Measurements from ENCODE around the gene PTPRU. TPM values are rescaled to one million over a fixed set of nuclear protein-coding genes. Genes with fewer than 3 reads are reported as not detected.

The PTPRU gene
- total RNA-seq, 1 donor from 2014 or later: 32.7 TPM

DNA sequence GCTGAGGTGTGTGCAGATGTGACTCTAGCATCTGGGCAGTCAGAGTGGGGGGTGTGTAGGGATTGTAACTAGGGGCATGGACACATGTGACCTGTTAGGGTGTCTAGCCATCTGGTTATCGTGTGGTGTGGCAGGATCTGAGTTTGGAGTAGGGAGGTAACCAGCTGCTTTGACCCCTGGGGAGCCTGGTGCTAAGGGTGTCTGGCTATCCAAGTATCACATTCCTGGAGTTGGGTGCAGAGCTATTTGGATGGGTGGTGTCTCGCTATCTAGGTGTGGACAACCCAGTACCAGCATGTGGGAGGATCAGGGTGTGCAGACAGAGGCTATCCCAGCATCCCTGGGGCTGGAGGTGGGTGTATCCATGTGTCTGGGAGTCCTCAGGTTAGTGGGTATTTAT lies 4.7 kb downstream of the PTPRU start:
- H3K36me3 ChIP-seq: no peaks in the 10 kb centered on the region
- H3K27ac ChIP-seq: no peak overlapping the region
- TF ChIP-seq, protein P1, sequence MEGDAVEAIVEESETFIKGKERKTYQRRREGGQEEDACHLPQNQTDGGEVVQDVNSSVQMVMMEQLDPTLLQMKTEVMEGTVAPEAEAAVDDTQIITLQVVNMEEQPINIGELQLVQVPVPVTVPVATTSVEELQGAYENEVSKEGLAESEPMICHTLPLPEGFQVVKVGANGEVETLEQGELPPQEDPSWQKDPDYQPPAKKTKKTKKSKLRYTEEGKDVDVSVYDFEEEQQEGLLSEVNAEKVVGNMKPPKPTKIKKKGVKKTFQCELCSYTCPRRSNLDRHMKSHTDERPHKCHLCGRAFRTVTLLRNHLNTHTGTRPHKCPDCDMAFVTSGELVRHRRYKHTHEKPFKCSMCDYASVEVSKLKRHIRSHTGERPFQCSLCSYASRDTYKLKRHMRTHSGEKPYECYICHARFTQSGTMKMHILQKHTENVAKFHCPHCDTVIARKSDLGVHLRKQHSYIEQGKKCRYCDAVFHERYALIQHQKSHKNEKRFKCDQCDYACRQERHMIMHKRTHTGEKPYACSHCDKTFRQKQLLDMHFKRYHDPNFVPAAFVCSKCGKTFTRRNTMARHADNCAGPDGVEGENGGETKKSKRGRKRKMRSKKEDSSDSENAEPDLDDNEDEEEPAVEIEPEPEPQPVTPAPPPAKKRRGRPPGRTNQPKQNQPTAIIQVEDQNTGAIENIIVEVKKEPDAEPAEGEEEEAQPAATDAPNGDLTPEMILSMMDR (IDR thresholded peaks at IDR 0.05): no peak
- no peak for DNase-seq (ENCODE audit: low spot score in 2 of 2)
- no peaks in the 10 kb centered on the region for H3K27me3 ChIP-seq
- H3K4me3 ChIP-seq: no peak overlapping the region
- intact Hi-C loops (cut with DNase I): no loop called here
- H3K9me3 ChIP-seq: no peaks in the 10 kb centered on the region
- peaks cover 6 to 13% of the 10 kb centered on the region in 2 donors for H3K4me1 ChIP-seq

DNA sequence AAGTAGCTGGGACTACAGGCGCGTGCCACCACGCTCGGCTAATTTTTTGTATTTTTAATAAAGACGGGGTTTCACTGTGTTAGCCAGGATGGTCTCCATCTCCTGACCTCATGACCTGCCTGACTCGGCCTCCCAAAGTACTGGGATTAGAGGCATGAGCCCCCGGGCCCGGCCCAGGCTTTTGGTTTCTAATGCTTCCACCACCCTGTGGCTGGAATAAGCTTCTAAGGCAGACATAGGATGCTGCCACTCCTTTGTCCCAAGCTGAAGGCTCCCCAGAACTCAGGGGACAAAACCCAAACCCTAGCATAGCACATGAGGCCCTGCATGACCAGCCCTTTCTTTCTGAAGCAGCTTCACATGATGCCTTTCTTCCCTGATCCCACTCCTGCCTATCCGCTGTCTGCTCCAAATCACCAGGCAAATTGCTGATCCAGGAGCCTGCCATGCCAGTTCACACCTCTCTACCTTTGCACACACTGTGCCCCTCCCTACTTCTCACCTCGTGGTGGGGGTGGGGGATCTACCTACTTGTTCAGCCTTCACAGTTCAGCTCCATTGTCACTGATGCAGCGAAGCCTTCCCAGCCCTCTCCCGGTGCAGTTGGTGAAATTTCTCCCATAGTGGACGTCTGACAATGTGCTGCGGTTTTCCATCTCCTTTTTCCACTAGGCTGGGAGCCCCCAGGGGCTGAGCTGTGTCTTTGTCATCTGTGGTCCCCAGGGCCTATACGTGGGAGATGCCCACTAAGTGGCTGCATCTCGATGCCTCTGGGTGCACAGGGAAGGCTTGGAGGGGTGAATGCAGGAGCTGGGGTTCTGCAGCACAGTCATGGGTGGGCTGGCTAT lies 6.9 kb downstream of the PTPRU start:
- Histone ChIP-seq H3K27me3 (no peaks in the 10 kb centered on the region), H3K4me1 (peaks cover 0 to 7% of the 10 kb centered on the region in 2 donors), H3K4me3 (no peak overlapping the region), H3K36me3 (no peaks in the 10 kb centered on the region), H3K27ac (no peak overlapping the region), H3K9me3 (no peaks in the 10 kb centered on the region)
- intact Hi-C loops (cut with DNase I): no loop called here
- TF ChIP-seq, protein P1 (IDR thresholded peaks at IDR 0.05): no peak
- no peak for DNase-seq (ENCODE audit: low spot score in 2 of 2)

DNA sequence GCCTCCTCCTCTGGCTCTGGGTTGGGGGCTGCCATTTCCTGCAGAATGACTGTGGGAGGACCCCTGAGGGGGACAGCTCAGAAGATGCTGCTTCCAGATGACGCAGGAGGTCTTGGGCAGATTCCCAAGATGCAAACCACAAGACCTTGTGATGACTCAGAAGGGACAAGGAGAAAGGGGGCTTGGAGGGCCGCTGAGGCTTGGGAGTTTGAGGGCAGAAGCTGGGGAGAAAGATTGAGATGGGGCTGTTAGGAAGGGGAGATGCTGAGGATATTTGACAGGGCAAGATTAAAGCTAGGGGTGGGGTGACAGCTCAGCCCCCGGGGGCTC lies 7.5 kb downstream of the PTPRU start:
- Histone ChIP-seq H3K27ac (no peak overlapping the region), H3K9me3 (no peaks in the 10 kb centered on the region), H3K4me1 (peaks cover 0 to 1% of the 10 kb centered on the region in 2 donors), H3K27me3 (no peaks in the 10 kb centered on the region), H3K4me3 (no peak overlapping the region), H3K36me3 (no peaks in the 10 kb centered on the region)
- TF ChIP-seq, protein P1 (IDR thresholded peaks at IDR 0.05): no peak
- DNase-seq (ENCODE audit: low spot score in 2 of 2): no peak
- intact Hi-C loops (cut with DNase I): no loop called here

DNA sequence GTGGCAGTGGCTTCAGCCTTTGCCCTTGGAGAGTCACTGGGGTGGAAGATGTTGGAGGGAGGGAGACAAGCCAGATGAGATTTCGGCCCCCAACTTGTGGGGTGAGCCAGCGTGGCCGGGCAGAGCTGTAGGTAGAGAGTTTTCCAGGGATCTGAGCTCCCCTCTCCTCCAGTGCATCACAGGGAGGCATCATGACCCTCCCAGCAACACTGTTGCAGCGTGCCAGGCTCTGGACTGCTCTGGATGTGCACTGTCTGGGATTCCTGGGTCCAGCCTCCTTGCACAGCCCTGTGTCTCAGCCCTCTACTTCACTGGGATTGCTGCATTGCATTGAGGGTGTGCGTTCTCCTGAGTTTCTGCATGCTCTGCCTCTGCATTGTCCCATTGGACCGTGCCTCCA lies 8.9 kb downstream of the PTPRU start:
- no peaks in the 10 kb centered on the region for H3K36me3 ChIP-seq
- no peaks in the 10 kb centered on the region for H3K9me3 ChIP-seq
- no peaks in the 10 kb centered on the region for H3K4me1 ChIP-seq
- no peak overlapping the region for H3K27ac ChIP-seq
- TF ChIP-seq, protein P1 (IDR thresholded peaks at IDR 0.05): no peak
- no peaks in the 10 kb centered on the region for H3K27me3 ChIP-seq
- no peak overlapping the region for H3K4me3 ChIP-seq
- DNase-seq (ENCODE audit: low spot score in 2 of 2): no peak
- intact Hi-C loops (cut with DNase I): no loop called here

DNA sequence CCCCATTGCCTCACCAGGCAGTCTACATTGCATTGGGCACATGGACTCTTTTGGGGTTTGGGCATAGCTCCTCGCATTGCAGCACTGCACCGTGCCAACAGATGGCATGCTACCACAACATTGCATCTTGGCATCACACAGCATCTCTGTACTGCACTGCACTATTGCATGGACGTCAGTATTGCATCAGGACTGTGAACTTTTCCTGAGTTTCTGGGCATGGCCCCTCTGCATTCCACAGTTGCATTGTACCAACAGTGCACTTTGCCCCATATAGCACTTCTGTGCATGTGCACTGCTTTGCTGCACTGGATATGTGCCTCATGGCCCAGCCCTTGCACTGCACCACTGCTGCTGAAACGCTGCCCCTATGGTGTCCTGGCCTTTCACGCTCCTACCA lies 9.6 kb downstream of the PTPRU start:
- Histone ChIP-seq H3K27me3 (no peaks in the 10 kb centered on the region), H3K9me3 (no peaks in the 10 kb centered on the region), H3K36me3 (no peaks in the 10 kb centered on the region), H3K4me3 (no peak overlapping the region), H3K27ac (no peak overlapping the region), H3K4me1 (no peaks in the 10 kb centered on the region)
- no peak for DNase-seq (ENCODE audit: low spot score in 2 of 2)
- TF ChIP-seq, protein P1 (IDR thresholded peaks at IDR 0.05): peak in 1 of 3 experiments; percentile 12
- intact Hi-C loops (cut with DNase I): no loop called here
